Panc1 (cell line): ENCODE results near the gene XKR8.

Experiments used
- CTCF ChIP-seq: fragments of 450-650 bp; IDR thresholded peaks from 2 replicates; pipeline ENCODE4 v1.5.1; 2017; ENCODE audit warnings: mild to moderate bottlenecking
- POLR2AphosphoS5 ChIP-seq: IDR thresholded peaks from 2 replicates; pipeline ENCODE4 v1.6.1; 2012; ENCODE audit warnings: mild to moderate bottlenecking, low read depth, low read length, moderate library complexity
- SIN3A ChIP-seq: IDR thresholded peaks from 2 replicates; pipeline ENCODE4 v1.6.1; 2012; ENCODE audit warnings: low read depth, mild to moderate bottlenecking, low read length, moderate library complexity, borderline replicate concordance; ENCODE audit not compliant: insufficient read depth

- no peak for TF ChIP-seq SIN3A
- TF ChIP-seq CTCF = no peak
- TF ChIP-seq POLR2AphosphoS5 = no peak
These were observed 39.3 kb downstream of the XKR8 start for GRCh38 chr1:27999055-27999454.
